ENCODE data around the gene CALCR.

DNA sequence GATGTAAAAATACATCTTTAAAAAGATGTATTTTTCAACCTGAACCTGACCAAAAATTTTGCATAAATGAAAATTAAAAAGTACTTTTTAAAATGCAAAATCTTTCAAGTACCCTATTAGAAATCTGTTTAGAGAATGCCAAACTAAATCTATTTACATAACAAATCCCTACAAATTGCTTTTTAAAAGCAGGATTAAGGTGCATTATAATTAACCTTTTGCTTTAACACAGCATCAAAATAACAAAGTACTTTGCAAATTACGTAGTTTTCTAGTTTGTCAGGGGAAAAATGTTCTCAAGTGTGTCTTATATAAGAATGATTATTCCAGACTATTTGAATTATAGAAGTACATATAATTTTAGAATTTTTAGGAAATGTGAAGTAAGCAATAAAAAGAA is 181.5 kb downstream of the CALCR start:
- TF ChIP-seq TOX (CRISPR knock-in tag; IDR thresholded peaks at IDR 0.05; ENCODE audit: borderline replicate concordance): no peak
- TF ChIP-seq ZFP3 (CRISPR knock-in tag; IDR thresholded peaks at IDR 0.05): no peak
- TF ChIP-seq TSHZ2 (CRISPR knock-in tag; IDR thresholded peaks at IDR 0.05): no peak
- TF ChIP-seq, protein P1, sequence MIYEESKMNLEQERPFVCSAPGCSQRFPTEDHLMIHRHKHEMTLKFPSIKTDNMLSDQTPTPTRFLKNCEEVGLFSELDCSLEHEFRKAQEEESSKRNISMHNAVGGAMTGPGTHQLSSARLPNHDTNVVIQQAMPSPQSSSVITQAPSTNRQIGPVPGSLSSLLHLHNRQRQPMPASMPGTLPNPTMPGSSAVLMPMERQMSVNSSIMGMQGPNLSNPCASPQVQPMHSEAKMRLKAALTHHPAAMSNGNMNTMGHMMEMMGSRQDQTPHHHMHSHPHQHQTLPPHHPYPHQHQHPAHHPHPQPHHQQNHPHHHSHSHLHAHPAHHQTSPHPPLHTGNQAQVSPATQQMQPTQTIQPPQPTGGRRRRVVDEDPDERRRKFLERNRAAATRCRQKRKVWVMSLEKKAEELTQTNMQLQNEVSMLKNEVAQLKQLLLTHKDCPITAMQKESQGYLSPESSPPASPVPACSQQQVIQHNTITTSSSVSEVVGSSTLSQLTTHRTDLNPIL (CRISPR knock-in tag; IDR thresholded peaks at IDR 0.05; ENCODE audit: low read depth): no peak
- TF ChIP-seq ZNF8 (CRISPR knock-in tag; IDR thresholded peaks at IDR 0.05): no peak
- TF ChIP-seq ESRRG (CRISPR knock-in tag; IDR thresholded peaks at IDR 0.05): no peak
- TF ChIP-seq RARB (CRISPR knock-in tag; IDR thresholded peaks at IDR 0.05): no peak
